Measurements from ENCODE around the gene B4GALNT3.
A peak's percentile ranks its signal among the peaks of the same experiment; 100 is the strongest.

The B4GALNT3 gene

GRCh38 chr12:578748-579419 lies 119.1 kb downstream of the B4GALNT3 start:
- no peak for DNase-seq

- no peak for DNase-seq
Measured at GRCh38 chr12:579420-580110, 119.8 kb downstream of the B4GALNT3 start.

GRCh38 chr12:580813-581212 lies 121.1 kb downstream of the B4GALNT3 start:
- DNase-seq = no peak

GRCh38 chr12:581321-581720 lies 121.6 kb downstream of the B4GALNT3 start:
- DNase-seq = no peak

- no peak for DNase-seq
Measured at GRCh38 chr12:581746-582145, 122.0 kb downstream of the B4GALNT3 start.

- no peak for DNase-seq
Measured at GRCh38 chr12:583251-583869, 123.6 kb downstream of the B4GALNT3 start.

GRCh38 chr12:585062-586061 lies 125.6 kb downstream of the B4GALNT3 start:
- DNase-seq = no peak

- DNase-seq = no peak
Measured at GRCh38 chr12:586318-587071, 126.8 kb downstream of the B4GALNT3 start.

- no peak for DNase-seq
Measured at GRCh38 chr12:587132-588023, 127.6 kb downstream of the B4GALNT3 start.

- DNase-seq = no peak
Measured at GRCh38 chr12:588024-588322, 128.2 kb downstream of the B4GALNT3 start.

- DNase-seq = no peak
Measured at GRCh38 chr12:588646-589045, 128.9 kb downstream of the B4GALNT3 start.

- peak; percentile 44 for DNase-seq
Measured at GRCh38 chr12:590206-590750, 130.5 kb downstream of the B4GALNT3 start.

- peak; percentile 99 for DNase-seq
Measured at GRCh38 chr12:591167-592023, 131.7 kb downstream of the B4GALNT3 start.

- no peak for DNase-seq
Measured at GRCh38 chr12:592024-592505, 132.3 kb downstream of the B4GALNT3 start.

GRCh38 chr12:593396-594270 lies 133.9 kb downstream of the B4GALNT3 start:
- DNase-seq = no peak

- no peak for DNase-seq
Measured at GRCh38 chr12:597926-598568, 138.3 kb downstream of the B4GALNT3 start.

GRCh38 chr12:599756-600155 lies 140.0 kb downstream of the B4GALNT3 start:
- DNase-seq = no peak

Measured in NCI-H2171 treated with DMSO at 0.1 percent for 48 hours (cell line).